Lung microvascular endothelial cell (primary cell): ENCODE measurements around the gene C16orf87. TPM values are rescaled to one million over a fixed set of nuclear protein-coding genes. Genes with fewer than 3 reads are reported as not detected.
"Not testable (repeated sequence)": the region's sequence is repeated elsewhere in the genome, so short reads cannot be mapped to it uniquely, and the experiment has no call there.

Experiments used
- DNase-seq, 2 donors: peaks; one replicate each; pipeline versions ENCODE4 v3.0.0 to v3.0.0-alpha.2; 2010; ENCODE audit warnings: low read depth in 2 of 2
- total RNA-seq: library from RNA; depleted of rRNA; stranded (reverse); fragments of >200 nt; gene quantifications from 2 replicates; pipeline ENCODE4 v1.2.1, GENCODE V29; 2014

Gene C16orf87
- total RNA-seq, 1 donor from 2014 or later: 8.9 TPM

GRCh38 chr16:46800494-46800893 lies 30.5 kb downstream of the C16orf87 start:
- DNase-seq: no peak

- DNase-seq: no peak
These were observed 33.5 kb downstream of the C16orf87 start for GRCh38 chr16:46797501-46797900.

- DNase-seq: no peak
These were observed 34.2 kb downstream of the C16orf87 start for GRCh38 chr16:46796764-46797269.

GRCh38 chr16:46793841-46794240 lies 37.1 kb downstream of the C16orf87 start:
- DNase-seq: no peak

GRCh38 chr16:46790599-46791270 lies 40.2 kb downstream of the C16orf87 start:
- no peak for DNase-seq

GRCh38 chr16:46789499-46790414 lies 41.2 kb downstream of the C16orf87 start:
- peak; percentile 62 to 78 for DNase-seq

- DNase-seq: no peak
These were observed 42.0 kb downstream of the C16orf87 start for GRCh38 chr16:46788891-46789474.

GRCh38 chr16:46787909-46788308 lies 43.1 kb downstream of the C16orf87 start:
- no peak for DNase-seq

- DNase-seq: no peak
These were observed 45.7 kb downstream of the C16orf87 start for GRCh38 chr16:46785076-46785845.

- not testable (repeated sequence) for DNase-seq
These were observed 46.4 kb downstream of the C16orf87 start for GRCh38 chr16:46784569-46784968.

- DNase-seq: no peak
These were observed 47.2 kb downstream of the C16orf87 start for GRCh38 chr16:46783800-46784199.

- no peak for DNase-seq
These were observed 48.7 kb downstream of the C16orf87 start for GRCh38 chr16:46782320-46782719.

GRCh38 chr16:46777804-46778203 lies 53.2 kb downstream of the C16orf87 start:
- DNase-seq: no peak

- no peak for DNase-seq
These were observed 55.8 kb downstream of the C16orf87 start for GRCh38 chr16:46775214-46775613.

- no peak for DNase-seq
These were observed 56.2 kb downstream of the C16orf87 start for GRCh38 chr16:46774743-46775177.

- DNase-seq: peak in 1 of 2 donors; percentile 14
These were observed 58.5 kb downstream of the C16orf87 start for GRCh38 chr16:46772463-46772862.

GRCh38 chr16:46768809-46769208 lies 62.2 kb downstream of the C16orf87 start:
- DNase-seq: no peak

- DNase-seq: no peak
These were observed 65.9 kb downstream of the C16orf87 start for GRCh38 chr16:46765050-46765449.

- peak; percentile 3 to 35 for DNase-seq
These were observed 67.8 kb downstream of the C16orf87 start for GRCh38 chr16:46763147-46763546.

- no peak for DNase-seq
These were observed 68.4 kb downstream of the C16orf87 start for GRCh38 chr16:46762583-46762982.

GRCh38 chr16:46759309-46759708 lies 71.7 kb downstream of the C16orf87 start:
- DNase-seq: no peak
